Lung (tissue), 12 donors: ENCODE data around the gene TRAF7. TPM values are rescaled to one million over a fixed set of nuclear protein-coding genes. Genes with fewer than 3 reads are reported as not detected.

Experiments
- ATAC-seq: fragments of 200-7000 bp; cut with Tn5 transposase; one replicate; pipeline ENCODE4 v1.9.1; 2020; ENCODE audit warnings: moderate number of reproducible peaks; ENCODE audit not compliant: insufficient read depth, low FRiP score
- DNase-seq, 3 donors: peaks; one replicate each; pipeline ENCODE4 v3.0.0-alpha.2; 2013 to 2017
- H3K27ac ChIP-seq, 2 donors: one replicate each; pipeline ENCODE4 v1.5.1; 2013; ENCODE audit warnings: mild to moderate bottlenecking in 2 of 2, moderate library complexity in 2 of 2, control low read depth in 1 of 2, inconsistent platforms in 1 of 2, low read depth in 1 of 2, low read length in 1 of 2
- H3K27me3 ChIP-seq, 3 donors: one replicate each; pipeline ENCODE4 v1.5.1; 2013; ENCODE audit warnings: low read length in 2 of 3; ENCODE audit not compliant: control insufficient read depth in 3 of 3, insufficient read depth in 3 of 3
- H3K36me3 ChIP-seq, 4 donors: one replicate each; pipeline ENCODE4 v1.5.1; 2013; ENCODE audit warnings: low read length in 4 of 4, mild to moderate bottlenecking in 1 of 4, moderate library complexity in 1 of 4; ENCODE audit not compliant: control insufficient read depth in 4 of 4, insufficient read depth in 4 of 4
- H3K4me1 ChIP-seq, 5 donors: one replicate each; pipeline ENCODE4 v1.5.1; 2013; ENCODE audit warnings: low read length in 5 of 5, mild to moderate bottlenecking in 2 of 5, moderate library complexity in 1 of 5; ENCODE audit not compliant: control insufficient read depth in 5 of 5, insufficient read depth in 5 of 5
- H3K4me3 ChIP-seq: one replicate; pipeline ENCODE4 v1.5.1; 2013; ENCODE audit warnings: mild to moderate bottlenecking, control low read depth, moderate library complexity
- H3K9ac ChIP-seq, 2 donors: one replicate each; pipeline ENCODE4 v1.5.1; 2013; ENCODE audit warnings: low read length in 2 of 2, control low read depth in 1 of 2; ENCODE audit not compliant: insufficient read depth in 1 of 2
- H3K9me3 ChIP-seq, 4 donors: one replicate each; pipeline ENCODE4 v1.5.1; 2013; ENCODE audit warnings: low read length in 3 of 4, mild to moderate bottlenecking in 1 of 4, moderate library complexity in 1 of 4; ENCODE audit not compliant: control insufficient read depth in 4 of 4, insufficient read depth in 3 of 4
- CTCF ChIP-seq: IDR thresholded peaks from 2 replicates; pipeline ENCODE4 v1.5.1; 2012; ENCODE audit warnings: mild to moderate bottlenecking; ENCODE audit errors: control extremely low read depth, extremely low read depth
- WGBS, 2 donors: extraction: QIAGEN DNeasy Blood & Tissue Kit; methylation state at CpG; one replicate each; pipeline ENCODE4 v1.1.7; 2013; 5-methylcytosine and 5-hydroxymethylcytosine counted together
- polyA plus RNA-seq, 2 donors: library from polyadenylated mRNA; stranded (reverse); fragments of 200-250 nt; gene quantifications; one replicate each; pipeline ENCODE4 v1.2.1, GENCODE V29; 2013
- total RNA-seq, 2 donors: library from RNA; depleted of rRNA in 1 of 2; stranded (reverse); fragments of >200 nt in 1 of 2; gene quantifications; one replicate each; pipeline ENCODE4 v1.2.1, GENCODE V29; 2014 to 2021
- donor health status: control.
- donor health status: control.
- donor health status: Bipolar disorder and iron deficiency.
- donor health status: healthy.
- donor health status: DM: yes; HTN: yes; CAD: no.

The TRAF7 gene
- total and polyA plus RNA-seq, 4 donors = 33.4 to 74.2 (median 48.3) TPM

- Histone ChIP-seq H3K4me1 (peaks cover 0 to 8% (median 4%) of the 10 kb centered on the region in 5 donors), H3K9ac (no peak within 1 kb of the TSS), H3K36me3 (no peaks in the 10 kb centered on the region), H3K27me3 (peaks cover 0 to 43% (median 21%) of the 10 kb centered on the region in 3 donors), H3K9me3 (no peaks in the 10 kb centered on the region), H3K27ac (no peak within 1 kb of the TSS), H3K4me3 (no peak within 1 kb of the TSS)
- no peak for ATAC-seq
- TF ChIP-seq CTCF = no peak
- 0 to 1% methylated on average over 28 to 127 of the region's 129 CpGs for WGBS, 2 donors
- DNase-seq = peak in 1 of 3 donors; percentile 27
Measured at GRCh38 chr16:2196162-2196980, 40.8 kb downstream of the TRAF7 start, which contains the start of gene CASKIN1. Gene CASKIN1, minus strand, starts transcription at chr16:2196605. Its CDS starts 173 bp downstream, at chr16:2196432.

DNA sequence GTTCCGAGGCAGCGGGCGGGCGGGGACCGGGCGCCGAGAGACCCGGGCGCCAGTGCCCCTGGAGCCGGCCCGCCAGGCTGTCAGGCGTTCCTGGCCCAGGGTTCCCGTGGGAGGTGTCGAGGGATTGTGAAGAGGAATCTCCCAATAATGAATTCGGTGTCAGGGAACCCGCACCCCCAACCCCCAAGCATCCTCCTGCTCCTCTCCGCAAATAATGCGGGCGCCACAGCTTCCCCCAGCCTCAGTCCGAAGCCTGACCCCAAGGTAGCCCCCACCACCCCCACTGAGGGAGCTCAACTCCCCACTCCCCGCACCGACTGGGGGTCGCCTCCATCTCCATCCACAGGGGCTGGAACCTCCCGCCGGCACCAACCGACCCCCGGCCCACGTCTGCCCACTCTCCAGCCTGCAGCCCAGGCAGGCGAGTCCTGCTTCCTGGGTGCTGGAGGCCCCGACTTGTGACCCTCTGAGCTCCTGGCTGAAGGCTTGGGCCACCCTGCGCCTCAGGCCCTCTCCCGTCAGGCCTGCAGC, 41.5 kb downstream of the TRAF7 start:
- TF ChIP-seq CTCF = no peak
- Histone ChIP-seq H3K27me3 (peaks cover 0 to 47% (median 21%) of the 10 kb centered on the region in 3 donors), H3K9me3 (no peaks in the 10 kb centered on the region), H3K4me3 (no peak overlapping the region), H3K9ac (no peak overlapping the region), H3K4me1 (peaks cover 0 to 8% (median 4%) of the 10 kb centered on the region in 5 donors), H3K36me3 (no peaks in the 10 kb centered on the region), H3K27ac (no peak overlapping the region)
- ATAC-seq = no peak
- WGBS, 2 donors = 25 to 30% methylated on average over 22 to 32 of the region's 32 CpGs
- no peak for DNase-seq

DNA sequence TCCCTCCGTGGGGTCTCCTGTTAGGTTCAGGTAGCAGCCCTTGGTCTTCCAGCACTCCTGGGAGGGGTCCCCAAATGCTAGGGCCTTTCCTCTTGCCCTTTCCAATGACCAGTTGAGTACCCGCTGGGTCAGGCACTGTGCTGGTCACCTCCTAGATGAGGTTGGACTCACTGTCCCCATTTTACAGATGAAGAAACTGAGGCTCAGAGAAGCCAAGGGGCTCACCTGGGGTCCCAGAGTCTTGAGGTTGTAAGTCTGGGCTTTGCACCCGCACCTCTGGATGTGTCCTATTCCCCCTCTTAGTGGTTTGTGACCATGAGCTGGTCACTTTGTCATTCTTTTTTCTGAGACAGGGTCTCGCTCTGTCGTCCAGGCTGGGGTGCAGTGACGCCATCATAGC, 42.2 kb downstream of the TRAF7 start:
- Histone ChIP-seq H3K9ac (no peak overlapping the region), H3K27ac (no peak overlapping the region), H3K9me3 (no peaks in the 10 kb centered on the region), H3K4me3 (no peak overlapping the region), H3K4me1 (peaks cover 0 to 8% (median 4%) of the 10 kb centered on the region in 5 donors), H3K36me3 (no peaks in the 10 kb centered on the region), H3K27me3 (peaks cover 0 to 47% (median 21%) of the 10 kb centered on the region in 3 donors)
- no peak for TF ChIP-seq CTCF
- ATAC-seq (no peak), DNase-seq (no peak)
- 85% methylated on average over 6 of the region's 6 CpGs for WGBS, 2 donors
